B cell (primary cell): ENCODE data around the gene SAT1. TPM values are rescaled to one million over a fixed set of nuclear protein-coding genes. Genes with fewer than 3 reads are reported as not detected.

Experiments
- ATAC-seq: fragments of 200-7000 bp; cut with Tn5 transposase; one replicate; pipeline ENCODE4 v1.10.0; 2021; ENCODE audit warnings: low read depth, mild to moderate bottlenecking, moderate number of reproducible peaks, moderate library complexity
- CTCF ChIA-PET: fragments of 350-600 bp; sonication (Branson Sonifier 250); formaldehyde crosslinking; loops from one replicate; lab custom pipeline; 2021; ENCODE audit warnings: antibody characterized with exemption, inconsistent platforms; lab: Charles Lee
- POLR2A ChIA-PET: fragments of 350-600 bp; sonication (Branson Sonifier 250); formaldehyde crosslinking; loops from one replicate; lab custom pipeline; 2021; ENCODE audit warnings: antibody characterized with exemption; lab: Charles Lee
- DNase-seq: peaks from one replicate; pipeline ENCODE4 v3.0.0; 2013
- H2AFZ ChIP-seq: 2 replicates; pipeline ENCODE4 v1.6.1; 2012; ENCODE audit warnings: mild to moderate bottlenecking, low read depth, low read length; ENCODE audit not compliant: insufficient read depth, poor library complexity, severe bottlenecking
- H3K27ac ChIP-seq, 2 donors: 1 replicate in 1 of 2; 2 replicates in 1 of 2; pipeline ENCODE4 v1.5.1; 2012 to 2013; ENCODE audit warnings: low read length in 2 of 2, mild to moderate bottlenecking in 2 of 2, moderate library complexity in 1 of 2
- H3K27me3 ChIP-seq, 4 experiments: fragments of 200-600 bp in 1 of 4; sonication (generic) in 1 of 4; replicated peaks in 1 of 4; 1 replicate in 2 of 4; 2 replicates in 2 of 4; pipeline versions ENCODE4 v1.6.1 to v1.7.0; 2013 to 2016; ENCODE audit warnings: low read length in 3 of 4, mild to moderate bottlenecking in 2 of 4, mixed read lengths in 1 of 4, moderate library complexity in 1 of 4; ENCODE audit not compliant: insufficient read depth in 4 of 4, control insufficient read depth in 3 of 4; ENCODE audit errors: control extremely low read depth in 1 of 4
- H3K36me3 ChIP-seq, 2 experiments: replicated peaks in 1 of 2; 1 replicate in 1 of 2; 2 replicates in 1 of 2; pipeline versions ENCODE4 v1.6.1 to v1.7.1; 2013; ENCODE audit warnings: low read length in 1 of 2; ENCODE audit not compliant: insufficient read depth in 2 of 2, control insufficient read depth in 1 of 2; ENCODE audit errors: control extremely low read depth in 1 of 2, extremely low read depth in 1 of 2
- H3K4me1 ChIP-seq, 2 donors: fragments of 200-600 bp in 1 of 2; sonication (generic) in 1 of 2; 1 replicate in 1 of 2; 2 replicates in 1 of 2; pipeline versions ENCODE4 v1.5.1 to v1.6.1; 2013 to 2017; ENCODE audit warnings: low read length in 2 of 2; ENCODE audit not compliant: control insufficient read depth in 2 of 2, insufficient read depth in 2 of 2
- H3K4me2 ChIP-seq: replicated peaks from 2 replicates; pipeline ENCODE3; 2012; ENCODE audit warnings: mild to moderate bottlenecking, low read depth, low read length; ENCODE audit not compliant: poor library complexity, severe bottlenecking
- H3K4me3 ChIP-seq, 5 experiments: fragments of 200-600 bp in 1 of 5; sonication (generic) in 1 of 5; 1 replicate in 3 of 5; 2 replicates in 2 of 5; pipeline versions ENCODE4 v1.5.1 to v1.7.0; 2011 to 2016; ENCODE audit warnings: low read length in 4 of 5, mild to moderate bottlenecking in 4 of 5, low read depth in 2 of 5, control low read depth in 1 of 5, moderate library complexity in 1 of 5; ENCODE audit not compliant: insufficient read depth in 1 of 5; ENCODE audit errors: control extremely low read depth in 1 of 5, extremely low read depth in 1 of 5
- H3K79me2 ChIP-seq: fragments of 200-600 bp; sonication (generic); one replicate; pipeline ENCODE4 v1.6.0; 2016; ENCODE audit warnings: low read length; ENCODE audit not compliant: control insufficient read depth, insufficient read depth
- H3K9ac ChIP-seq: fragments of 200-600 bp; sonication (generic); 2 replicates; pipeline ENCODE4 v1.6.1; 2017; ENCODE audit warnings: mild to moderate bottlenecking, low read length, moderate library complexity
- H3K9me3 ChIP-seq, 3 donors: one replicate each; pipeline versions ENCODE4 v1.6.1 to v1.7.1; 2013; ENCODE audit warnings: low read length in 2 of 3; ENCODE audit not compliant: control insufficient read depth in 2 of 3, insufficient read depth in 1 of 3; ENCODE audit errors: control extremely low read depth in 1 of 3
- H4K20me1 ChIP-seq: 2 replicates; pipeline ENCODE4 v1.6.0; 2012; ENCODE audit warnings: mild to moderate bottlenecking, low read length; ENCODE audit not compliant: insufficient read depth, control insufficient read depth, poor library complexity, severe bottlenecking
- H3K27ac Mint-ChIP-seq: one replicate; pipeline ENCODE4 v1.8.0; 2021; ENCODE audit warnings: mixed read lengths
- H3K27me3 Mint-ChIP-seq: one replicate; pipeline ENCODE4 v1.8.0; 2021; ENCODE audit warnings: mixed read lengths
- H3K4me1 Mint-ChIP-seq: one replicate; pipeline ENCODE4 v1.8.0; 2021; ENCODE audit warnings: mixed read lengths
- H3K4me3 Mint-ChIP-seq: one replicate; pipeline ENCODE4 v1.8.0; 2021; ENCODE audit warnings: mixed read lengths
- H3K9me3 Mint-ChIP-seq: one replicate; pipeline ENCODE4 v1.8.0; 2022; ENCODE audit warnings: mixed read lengths; ENCODE audit not compliant: insufficient read depth
- CTCF ChIP-seq: fragments of 200-600 bp; IDR thresholded peaks from one replicate; pipeline ENCODE4 v1.8.0; 2022; ENCODE audit warnings: antibody characterized with exemption, mild to moderate bottlenecking
- EZH2 ChIP-seq: IDR thresholded peaks from 2 replicates; pipeline ENCODE4 v1.6.1; 2012; ENCODE audit warnings: borderline replicate concordance, low read depth, mild to moderate bottlenecking, moderate library complexity, low read length; ENCODE audit not compliant: insufficient read depth, poor library complexity, severe bottlenecking
- WGBS: methylation state at CpG from one replicate; pipeline ENCODE4 v1.1.5; 2013; ENCODE audit warnings: missing lambda C conversion rate; ENCODE audit not compliant: insufficient coverage; 5-methylcytosine and 5-hydroxymethylcytosine counted together
- intact Hi-C: fragments of 100-400 bp; cut with micrococcal nuclease; formaldehyde crosslinking; loops from one replicate; pipeline ENCODE4 v1.10.0; 2022
- polyA plus RNA-seq: library from polyadenylated mRNA; depleted of rRNA; stranded (reverse); fragments of >200 nt; gene quantifications from 2 replicates; pipeline ENCODE4 v1.2.3, GENCODE V29; 2012
- total RNA-seq, 2 donors: library from RNA; stranded (reverse); fragments of 120-200 nt in 1 of 2; gene quantifications; 1 replicate in 1 of 2; 2 replicates in 1 of 2; pipeline versions ENCODE4 v1.2.3 to v1.2.4, GENCODE V29; 2013 to 2022

Gene SAT1
- total and polyA plus RNA-seq, 2 donors (not counting 1 experiment from before 2014, with no cell fraction given): 172 to 479 TPM

- H3K36me3 ChIP-seq: no peaks in the 10 kb centered on the region
- peaks cover 4 to 5% of the 10 kb centered on the region in 2 donors for H3K4me1 ChIP-seq
- DNase-seq (no peak), ATAC-seq (no peak)
- ChIA-PET POLR2A (interaction anchor here (0.6 kb wide), 1 partner anchor 17 kb away, joined by 8 read pairs; no protein-coding TSS in a partner anchor), CTCF (no interaction called here)
- Mint-ChIP-seq H3K9me3 (no peaks in the 10 kb centered on the region), H3K27me3 (no peaks in the 10 kb centered on the region), H3K4me3 (no peak overlapping the region), H3K27ac (no peak overlapping the region), H3K4me1 (peaks cover 6% of the 10 kb centered on the region)
- H3K4me3 ChIP-seq: no peak overlapping the region
- 93% methylated on average over 2 of the region's 3 CpGs for WGBS
- no peak overlapping the region for H3K27ac ChIP-seq
- no peak overlapping the region for H3K4me2 ChIP-seq
- intact Hi-C loops: no loop called here
- no peaks in the 10 kb centered on the region for H4K20me1 ChIP-seq
- no peak for TF ChIP-seq EZH2
- TF ChIP-seq CTCF: no peak
- no peak overlapping the region for H3K9ac ChIP-seq
- H2AFZ ChIP-seq: no peak overlapping the region
- no peaks in the 10 kb centered on the region for H3K27me3 ChIP-seq
- H3K9me3 ChIP-seq: no peaks in the 10 kb centered on the region
- H3K79me2 ChIP-seq: no peaks in the 10 kb centered on the region
Observed at GRCh38 chrX:23804578-23804977, 21.6 kb downstream of the SAT1 start.

- TF ChIP-seq EZH2 (no peak), CTCF (no peak)
- no peak for DNase-seq
Observed at GRCh38 chrX:23805389-23805788, 22.4 kb downstream of the SAT1 start.

More at GRCh38 chrX:23805389-23805788, 22.4 kb downstream of the SAT1 start:
- intact Hi-C loops: no loop called here
- Mint-ChIP-seq H3K4me1 (peaks cover 6% of the 10 kb centered on the region), H3K27me3 (no peaks in the 10 kb centered on the region), H3K9me3 (no peaks in the 10 kb centered on the region), H3K27ac (no peak overlapping the region), H3K4me3 (no peak overlapping the region)
- Histone ChIP-seq H3K4me3 (no peak overlapping the region), H3K4me1 (peaks cover 4 to 5% of the 10 kb centered on the region in 2 donors), H3K9ac (no peak overlapping the region), H3K36me3 (no peaks in the 10 kb centered on the region), H3K4me2 (no peak overlapping the region), H3K79me2 (no peaks in the 10 kb centered on the region), H3K27ac (no peak overlapping the region), H2AFZ (no peak overlapping the region), H3K9me3 (no peaks in the 10 kb centered on the region), H3K27me3 (no peaks in the 10 kb centered on the region), H4K20me1 (no peaks in the 10 kb centered on the region)
- no peak for ATAC-seq
- ChIA-PET CTCF (no interaction called here), POLR2A (interaction anchor here (0.6 kb wide), 1 partner anchor 18 kb away, joined by 8 read pairs; no protein-coding TSS in a partner anchor)
- WGBS: no CpG with 5 or more reads among the region's 9 CpGs
